Stimulated activated CD8-positive, alpha-beta memory T cell treated with anti-CD3 and anti-CD28 coated beads, Interleukin-15, amount 100 ng/mL, for 48 hours (primary cell): ENCODE data around the gene GPR15.
"Not testable (repeated sequence)": the region's sequence is repeated elsewhere in the genome, so short reads cannot be mapped to it uniquely, and the experiment has no call there.

Experiments used
- DNase-seq, 2 donors: peaks; one replicate each; pipeline ENCODE4 v3.0.0-alpha.2; 2020; ENCODE audit warnings: low read depth in 2 of 2

GPR15 gene

DNA sequence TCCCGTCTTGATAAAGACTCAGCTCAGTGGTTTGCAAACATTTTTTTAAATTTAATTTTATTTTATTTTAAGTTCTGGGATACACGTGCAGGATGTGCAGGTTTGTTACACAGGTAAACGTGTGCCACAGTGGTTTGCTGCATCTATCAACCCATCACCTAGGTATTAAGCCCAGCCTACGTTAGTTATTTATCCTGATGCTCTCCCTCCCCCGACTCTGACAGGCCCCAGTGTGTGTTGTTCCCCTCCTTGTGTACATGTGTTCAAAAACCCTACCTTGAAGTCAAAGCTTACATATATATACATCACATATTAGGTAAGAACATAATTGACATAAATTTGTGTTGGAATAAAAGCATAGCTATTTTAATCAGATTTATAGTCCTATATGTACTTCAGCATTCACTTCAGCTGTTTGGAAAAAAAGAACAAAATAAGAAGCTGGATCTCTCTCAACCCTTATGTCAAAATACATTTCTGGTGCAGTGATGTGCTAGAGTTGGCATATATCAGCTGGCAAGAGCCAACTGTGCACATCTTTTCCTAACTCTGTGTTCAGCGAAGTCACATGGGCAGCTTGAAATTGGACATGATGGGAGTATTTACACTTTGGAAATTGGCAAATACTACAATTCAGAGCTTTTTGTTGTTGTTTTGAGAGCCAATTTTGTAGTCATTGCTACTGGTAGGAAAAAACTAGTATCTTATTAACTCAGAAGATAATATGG is 26.5 kb downstream of the GPR15 start:
- DNase-seq: no peak

DNA sequence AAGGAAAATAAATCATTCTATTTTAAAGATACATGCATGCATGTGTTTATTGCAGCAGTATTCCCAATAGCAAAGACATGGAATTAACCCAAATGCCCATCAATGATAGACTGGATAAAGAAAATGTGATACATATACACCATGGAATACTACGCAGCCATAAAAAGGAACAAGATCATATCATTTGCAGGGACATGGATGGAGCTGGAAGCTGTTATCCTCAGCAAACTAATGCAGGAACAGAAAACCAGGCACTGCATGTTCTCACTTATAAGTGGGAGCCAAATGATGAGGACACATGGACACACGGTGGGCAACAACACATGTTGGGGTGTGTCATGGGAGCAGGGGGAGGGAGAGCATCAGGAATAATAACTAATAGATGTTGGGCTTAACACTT is 28.0 kb downstream of the GPR15 start:
- not testable (repeated sequence) for DNase-seq

DNA sequence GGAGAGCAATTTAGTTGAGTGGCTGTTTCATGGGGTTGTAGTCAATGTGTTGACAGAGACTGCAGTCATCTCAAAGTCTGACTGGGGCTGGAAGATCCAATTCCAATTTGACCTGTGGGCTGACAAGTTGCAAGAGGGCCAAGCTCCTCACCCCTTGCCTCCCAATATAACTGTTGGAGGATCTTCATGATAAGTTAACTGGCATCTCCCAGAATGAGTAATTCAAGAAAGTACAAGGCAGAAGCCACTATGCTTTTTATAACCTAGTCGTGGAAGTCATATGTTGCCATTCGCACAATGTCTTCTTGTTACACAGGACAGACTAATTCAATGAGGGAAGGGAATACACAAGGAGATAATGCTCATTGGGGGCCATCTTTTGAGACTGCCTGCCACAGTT is 29.1 kb downstream of the GPR15 start:
- no peak for DNase-seq

DNA sequence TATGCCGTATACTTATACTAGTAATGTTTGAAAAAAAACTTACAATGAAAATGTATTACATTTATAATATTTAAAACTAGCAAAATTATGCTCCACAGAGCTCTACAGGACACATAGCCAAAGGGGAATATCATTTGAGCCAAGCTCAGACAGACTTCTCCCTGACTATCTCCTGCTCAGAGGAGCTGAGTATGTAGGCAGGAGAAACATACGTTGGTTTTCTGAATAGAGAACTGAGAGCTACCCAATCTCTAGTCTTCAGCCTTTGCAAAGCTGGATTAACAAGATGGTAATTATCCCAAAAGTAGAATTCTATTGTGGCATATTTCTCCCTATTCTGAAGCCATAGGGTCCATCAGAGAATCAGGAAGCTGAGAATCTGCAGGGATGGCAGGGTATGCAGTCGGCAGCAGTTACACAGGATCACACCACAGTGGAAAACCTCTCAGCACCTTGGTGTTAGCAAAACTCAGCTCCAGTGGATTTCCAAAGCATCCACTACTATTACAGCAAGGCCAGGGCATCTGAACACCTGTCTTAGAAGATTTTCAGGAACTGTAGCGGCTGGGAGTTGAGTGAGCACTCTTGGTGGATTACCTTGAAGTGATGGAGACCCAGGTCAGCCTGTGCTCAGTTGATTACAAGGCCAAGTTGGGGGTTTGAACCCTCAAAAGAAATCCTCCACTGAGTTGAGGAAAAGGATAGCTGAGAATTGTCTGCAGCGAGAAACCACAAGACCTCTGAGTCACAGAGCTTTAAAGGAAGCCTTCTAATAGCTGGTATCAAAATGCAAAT is 30.1 kb downstream of the GPR15 start:
- no peak for DNase-seq

DNA sequence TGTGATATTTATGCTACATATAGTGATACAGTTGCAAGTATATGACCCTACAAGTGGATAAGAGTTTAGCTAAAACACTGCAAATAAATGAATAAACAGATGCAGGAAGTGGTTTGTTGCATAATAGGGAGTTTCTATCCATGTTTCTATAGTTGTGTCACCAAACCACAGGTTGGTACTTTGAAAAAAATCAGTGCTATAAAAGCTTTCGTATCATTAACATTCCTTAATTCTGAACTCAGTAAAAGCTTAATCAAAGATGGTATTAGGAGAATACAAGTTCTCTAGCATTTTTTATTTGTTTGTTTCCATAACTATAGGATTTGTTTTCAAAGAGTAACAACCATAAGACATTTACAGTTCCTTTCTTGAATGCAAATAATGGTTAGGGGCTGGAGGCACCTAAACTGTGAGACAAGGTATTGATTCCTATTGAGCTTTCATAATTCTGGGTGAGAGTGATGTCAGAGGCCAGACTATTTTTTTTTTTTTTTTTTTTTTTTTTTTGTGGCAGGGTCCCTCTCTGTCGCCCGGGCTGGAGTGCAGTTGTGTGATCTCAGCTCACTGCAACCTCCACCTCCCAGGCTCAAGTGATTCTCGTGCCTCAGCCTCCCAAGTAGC is 32.0 kb downstream of the GPR15 start:
- no peak for DNase-seq

DNA sequence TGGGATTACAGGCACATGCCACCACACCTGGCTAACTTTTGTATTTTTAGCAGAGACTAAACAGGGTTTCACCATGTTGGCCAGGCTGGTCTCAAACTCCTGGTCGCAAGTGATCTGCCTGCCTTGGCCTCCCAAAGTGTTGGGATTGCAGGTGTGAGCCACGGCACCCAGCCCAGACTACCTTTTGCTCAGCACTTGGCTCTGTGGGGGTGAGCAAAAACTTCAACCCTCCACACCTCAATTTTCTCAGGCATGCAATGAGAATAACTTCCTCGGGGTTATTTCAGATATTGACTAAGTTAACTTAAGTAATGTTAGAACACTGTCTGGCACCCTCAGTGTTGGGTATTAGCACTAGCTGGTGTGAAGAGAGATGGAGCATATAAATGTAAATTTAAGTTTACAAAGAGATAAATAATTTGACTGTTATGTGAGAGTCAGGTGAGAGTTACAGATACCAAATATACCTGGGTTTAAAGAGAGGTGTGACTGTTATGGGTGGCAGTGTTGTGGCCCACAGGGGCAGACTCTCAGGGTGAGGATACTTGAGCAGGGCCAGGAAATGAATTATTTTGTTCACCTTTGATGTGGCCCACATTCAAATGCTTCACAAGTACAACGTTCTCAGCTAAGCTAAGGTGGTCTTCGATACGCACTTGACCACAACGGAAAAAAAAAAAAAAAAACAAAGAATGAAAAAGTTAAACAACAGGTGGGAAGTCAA is 32.7 kb downstream of the GPR15 start:
- DNase-seq: no peak

DNA sequence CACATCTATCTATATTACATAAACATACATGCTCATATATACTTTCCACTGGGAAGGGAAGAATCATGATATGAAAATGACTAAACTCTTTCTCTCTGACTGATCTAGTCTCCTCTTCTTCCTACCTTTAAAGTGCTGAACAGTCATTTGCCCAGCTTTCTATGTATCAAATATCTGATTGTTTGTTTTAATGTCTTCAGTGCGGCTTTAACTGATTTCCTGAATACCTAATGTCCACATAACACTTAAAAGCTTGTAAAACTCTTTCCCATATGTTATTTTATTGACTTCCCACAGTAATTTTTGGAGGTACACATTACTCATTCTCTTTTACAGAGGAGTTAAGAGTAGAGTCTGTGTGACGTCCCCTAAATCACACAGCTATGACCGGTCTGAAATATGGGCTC is 33.5 kb downstream of the GPR15 start:
- DNase-seq: no peak

DNA sequence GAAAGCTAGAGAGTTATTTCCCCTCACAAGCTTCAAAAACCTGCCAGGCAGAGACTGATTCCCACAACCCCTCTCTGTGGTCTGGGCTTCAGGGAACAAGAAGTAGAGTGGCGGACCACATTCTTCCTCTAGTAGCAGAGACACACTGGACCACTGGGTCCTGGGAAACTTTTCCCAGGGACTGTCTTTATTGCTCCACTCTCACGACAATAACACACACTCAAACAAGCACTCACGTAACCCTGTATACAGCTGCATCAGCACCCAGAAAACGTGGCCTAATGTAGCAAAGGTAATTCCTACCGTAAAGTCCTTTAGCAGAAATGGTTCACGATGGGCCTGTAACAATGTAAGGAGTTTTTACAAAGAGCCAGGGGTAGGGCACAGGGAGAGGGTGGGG is 34.1 kb downstream of the GPR15 start:
- DNase-seq: no peak

DNA sequence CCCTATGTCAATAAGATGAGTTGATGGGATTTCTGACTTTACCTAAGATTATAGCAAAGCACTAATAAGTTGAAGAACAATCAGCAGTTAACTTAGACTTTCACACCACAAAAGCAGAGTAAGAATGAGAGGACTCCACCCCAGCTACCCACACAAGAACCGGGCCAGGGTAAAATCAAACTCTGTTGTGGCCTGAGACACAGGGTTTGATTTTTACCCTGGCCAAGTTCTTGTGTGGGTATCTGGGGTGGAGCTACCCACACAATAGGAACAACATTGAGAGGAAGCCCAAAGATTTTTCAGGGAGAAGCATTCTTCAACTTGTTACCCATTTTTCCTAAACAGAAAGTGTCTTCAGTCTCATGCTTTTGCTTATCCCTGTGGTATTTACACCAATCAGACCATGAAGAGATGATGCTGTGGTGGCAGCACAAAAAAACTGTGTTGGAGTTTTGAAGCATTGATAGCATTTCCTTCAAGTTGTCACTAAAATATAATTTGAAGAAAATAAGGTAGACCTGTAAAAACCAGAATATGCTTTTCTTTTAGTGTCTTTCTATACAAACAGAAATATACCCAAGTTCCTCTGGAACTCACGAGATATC is 36.0 kb downstream of the GPR15 start:
- DNase-seq: no peak

DNA sequence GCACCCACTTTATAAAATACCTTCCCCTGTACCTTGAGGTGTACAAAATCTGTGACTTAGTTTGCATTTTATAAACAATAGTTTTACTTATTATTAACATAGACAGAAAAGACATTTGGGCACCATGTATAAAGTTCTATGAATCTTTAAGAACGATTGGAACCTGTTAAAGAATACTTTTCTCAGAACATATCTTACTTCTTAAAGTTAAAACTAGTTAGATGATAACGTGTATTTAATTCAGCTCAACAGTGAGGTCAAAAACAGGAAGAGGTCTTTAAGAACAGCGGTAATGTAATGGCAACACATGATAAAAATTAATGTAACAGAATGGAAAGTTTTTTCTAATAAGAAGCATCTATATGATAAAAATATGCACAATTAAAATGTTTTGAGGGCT is 36.6 kb downstream of the GPR15 start:
- no peak for DNase-seq

DNA sequence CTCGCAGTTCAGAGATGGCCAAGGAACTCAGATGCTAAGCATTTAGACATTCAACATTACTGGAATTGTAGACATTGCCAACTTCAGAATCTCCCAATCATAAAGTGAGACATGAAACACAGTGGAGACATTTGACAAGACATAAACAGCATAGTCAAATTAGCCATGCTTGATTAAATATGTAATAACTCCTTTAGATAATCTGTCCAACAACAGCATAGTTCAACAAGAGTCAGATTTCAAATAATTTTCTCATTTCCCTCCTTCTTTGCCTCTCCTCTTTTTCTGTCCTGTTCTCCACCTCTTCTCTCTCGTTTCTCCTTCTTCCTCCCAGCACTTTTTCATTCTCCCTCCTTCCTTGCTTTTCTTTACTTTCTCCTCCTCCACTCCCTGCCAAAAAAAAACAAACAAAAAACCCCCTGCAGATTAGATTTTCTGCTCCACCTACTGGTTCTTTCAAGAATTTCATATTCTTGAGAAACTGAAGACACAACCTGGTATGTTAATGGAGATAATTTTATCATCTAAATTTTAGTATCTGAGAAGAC is 41.5 kb downstream of the GPR15 start:
- DNase-seq: no peak

DNA sequence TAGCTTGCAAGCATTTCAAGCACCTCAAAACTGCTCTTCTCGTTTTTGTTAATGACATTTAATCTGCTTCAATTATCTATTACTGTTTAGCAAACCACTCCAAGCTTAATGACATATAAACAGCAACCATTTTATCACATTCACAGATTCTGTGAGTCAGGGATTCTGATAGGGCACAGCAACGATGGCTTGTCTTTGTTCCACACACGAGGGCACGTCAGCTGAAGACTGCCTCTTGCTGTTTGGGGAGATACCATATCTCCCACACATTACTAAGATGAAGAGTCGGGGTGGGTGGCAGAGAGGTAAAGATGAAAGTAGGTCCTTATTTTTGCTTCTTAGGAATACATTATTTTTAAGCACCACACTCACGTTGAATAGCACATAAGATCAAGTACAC is 42.4 kb downstream of the GPR15 start:
- no peak for DNase-seq

DNA sequence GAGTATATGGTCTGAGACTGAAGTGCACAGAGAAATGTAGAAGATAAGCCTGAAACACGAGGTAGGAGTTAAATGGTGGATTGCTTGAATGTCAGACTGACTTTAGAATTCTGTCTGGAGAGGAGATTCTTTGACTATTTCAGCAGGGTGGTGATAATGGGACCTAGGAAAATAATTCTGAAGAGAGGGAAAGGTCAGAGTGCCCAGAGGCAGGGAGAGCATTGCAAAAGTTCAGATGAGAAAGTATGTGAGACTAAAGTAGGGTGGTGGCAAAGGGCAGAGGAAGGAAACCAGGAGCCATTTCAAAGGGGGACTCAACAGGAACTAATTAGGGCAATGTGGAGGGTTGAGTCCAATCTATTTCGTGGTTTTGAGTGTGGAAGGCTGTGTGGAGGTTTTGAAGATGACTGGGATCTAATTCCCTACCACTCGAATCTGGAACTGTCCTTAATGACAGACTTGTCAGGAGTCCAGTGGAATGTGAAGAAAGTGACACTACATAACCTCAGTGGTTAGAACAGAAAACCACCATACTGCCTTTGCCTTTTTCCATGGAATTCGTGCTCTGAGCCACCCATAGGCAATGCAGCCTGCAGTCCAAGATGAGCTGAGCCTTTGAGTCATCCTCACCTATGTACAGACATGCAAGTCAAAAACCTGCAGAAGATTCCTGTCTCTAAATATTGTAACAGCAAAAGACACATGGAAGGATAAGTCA is 45.6 kb downstream of the GPR15 start:
- no peak for DNase-seq

DNA sequence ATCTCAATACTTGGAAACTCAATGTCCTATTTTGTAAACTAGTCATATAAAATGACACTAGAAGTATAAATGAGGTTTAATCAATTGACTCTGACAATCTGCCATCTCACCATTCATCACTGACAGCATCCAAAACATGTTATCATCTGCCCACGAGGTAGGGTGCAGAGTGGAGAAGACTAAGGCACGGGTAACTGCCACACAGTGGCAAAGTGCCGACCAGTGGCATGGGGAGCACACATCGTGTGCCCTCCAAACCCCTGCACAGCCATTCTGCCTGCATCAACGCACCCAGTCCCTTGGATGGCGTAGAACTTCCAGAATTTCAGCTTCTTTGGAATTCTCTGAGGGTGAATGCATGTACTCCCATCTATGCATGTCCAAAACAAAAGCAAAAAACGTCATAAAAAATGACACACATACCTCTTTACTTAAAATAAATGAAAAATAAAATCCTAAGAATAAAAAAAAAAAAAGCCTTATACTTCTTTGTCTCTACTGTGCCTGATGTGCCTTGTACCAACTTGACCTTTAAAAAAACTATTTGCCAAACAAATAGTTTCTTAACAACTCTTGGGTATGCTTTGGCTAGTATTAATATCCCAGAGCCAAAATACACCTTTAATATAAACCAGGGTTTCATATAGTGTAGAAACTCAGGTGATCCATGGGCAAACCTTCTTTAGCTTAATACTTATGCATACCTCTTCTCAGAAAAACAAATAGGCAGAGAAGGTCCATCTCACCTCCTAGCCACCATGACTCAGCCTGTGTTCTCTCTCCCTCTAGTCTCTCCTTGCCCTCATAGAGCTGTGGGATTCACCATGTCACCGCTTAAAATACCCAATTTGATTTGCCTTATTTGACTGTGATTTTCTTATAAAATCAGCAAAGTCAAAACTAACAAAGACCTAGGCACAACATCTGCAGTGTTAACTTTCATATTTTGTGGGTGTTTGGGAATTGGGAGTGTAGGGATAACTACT is 48.9 kb downstream of the GPR15 start:
- no peak for DNase-seq

DNA sequence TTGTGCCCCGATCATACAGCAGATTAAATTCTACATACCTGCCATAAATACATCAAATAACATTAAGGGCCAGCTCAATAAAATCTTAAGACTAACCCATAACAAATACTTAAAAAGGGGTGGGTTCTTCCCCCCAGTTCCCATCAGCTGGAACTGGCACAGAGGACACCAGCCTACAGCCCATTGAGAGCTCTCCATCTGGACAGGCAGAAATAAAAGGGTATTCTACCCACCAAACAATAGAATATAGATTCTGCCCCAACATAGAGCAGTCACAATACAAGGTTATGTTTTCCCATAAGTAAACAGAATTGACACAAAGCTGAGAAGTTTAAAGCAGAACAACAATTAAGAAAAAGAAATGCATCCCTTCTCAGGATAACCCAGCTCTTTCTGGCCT is 49.7 kb downstream of the GPR15 start:
- no peak for DNase-seq

DNA sequence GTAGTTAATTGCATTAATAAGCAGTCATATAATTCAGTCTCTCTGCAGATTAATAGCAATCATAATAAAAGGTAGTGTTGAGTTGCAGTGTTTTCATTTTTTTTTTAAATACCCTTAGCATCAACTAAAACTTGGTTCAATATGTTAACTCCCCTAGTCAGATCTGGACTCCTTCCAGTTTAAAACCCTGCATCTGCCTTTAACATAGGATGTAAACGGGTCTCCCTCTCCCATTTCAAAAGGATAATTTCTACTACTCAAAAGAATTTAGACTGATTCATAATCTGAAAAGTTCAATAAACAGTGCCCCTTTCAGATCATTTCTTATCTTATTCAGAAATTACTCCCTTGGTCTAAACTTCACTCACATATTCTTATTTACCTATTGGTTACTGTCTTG is 50.3 kb downstream of the GPR15 start:
- no peak for DNase-seq

DNA sequence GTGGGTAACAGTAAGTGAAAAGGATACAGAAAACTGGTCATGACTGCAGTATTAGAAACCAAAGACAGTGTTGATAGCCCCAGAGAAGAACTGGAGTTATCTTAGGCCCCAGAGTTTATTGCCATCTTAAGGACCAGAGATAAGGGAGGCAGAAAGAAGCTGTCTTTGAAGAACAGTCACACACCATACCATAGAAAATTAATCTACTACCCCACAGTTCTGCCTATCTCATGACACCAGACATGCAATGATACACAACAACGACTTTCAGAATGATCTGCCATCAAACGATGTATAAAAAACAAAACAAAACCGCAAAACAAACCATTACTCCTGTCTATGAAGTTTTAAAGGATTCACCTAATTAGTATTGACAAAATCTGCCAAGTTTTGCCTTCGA is 52.0 kb downstream of the GPR15 start:
- no peak for DNase-seq
